Hepatocyte (in vitro differentiated cells): Measurements from ENCODE around the gene CCDC12. TPM values are rescaled to one million over a fixed set of nuclear protein-coding genes. Genes with fewer than 3 reads are reported as not detected.
A peak's percentile ranks its signal among the peaks of the same experiment; 100 is the strongest.
"Not testable (repeated sequence)": the region's sequence is repeated elsewhere in the genome, so short reads cannot be mapped to it uniquely, and the experiment has no call there.

ENCODE experiments used
- DNase-seq: peaks from one replicate; pipeline ENCODE4 v3.0.0-alpha.2; 2016; ENCODE audit warnings: low spot score
- H2AFZ ChIP-seq: fragments of 200-600 bp; sonication (generic); 2 replicates; pipeline ENCODE4 v1.6.0; 2016; ENCODE audit warnings: antibody characterized with exemption, mild to moderate bottlenecking
- H3K27ac ChIP-seq: fragments of 200-600 bp; sonication (generic); 2 replicates; pipeline ENCODE4 v1.5.1; 2016; ENCODE audit warnings: mild to moderate bottlenecking
- H3K27me3 ChIP-seq: fragments of 200-600 bp; sonication (generic); 2 replicates; pipeline ENCODE4 v1.6.1; 2016
- H3K36me3 ChIP-seq: fragments of 200-600 bp; sonication (generic); replicated peaks from 2 replicates; pipeline ENCODE4 v1.5.1; 2016; ENCODE audit warnings: low read depth; ENCODE audit not compliant: insufficient read depth
- H3K4me1 ChIP-seq: fragments of 200-600 bp; sonication (generic); 2 replicates; pipeline ENCODE4 v1.5.1; 2016; ENCODE audit warnings: mild to moderate bottlenecking, moderate library complexity; ENCODE audit not compliant: insufficient read depth
- H3K4me2 ChIP-seq: fragments of 200-600 bp; sonication (generic); 2 replicates; pipeline ENCODE4 v1.6.0; 2016
- H3K4me3 ChIP-seq: fragments of 200-600 bp; sonication (generic); 2 replicates; pipeline ENCODE4 v1.5.1; 2016; ENCODE audit warnings: mild to moderate bottlenecking
- H3K79me2 ChIP-seq: fragments of 200-600 bp; sonication (generic); 2 replicates; pipeline ENCODE4 v1.6.0; 2017; ENCODE audit warnings: mild to moderate bottlenecking
- H3K9me2 ChIP-seq: fragments of 200-600 bp; sonication (generic); replicated peaks from 2 replicates; pipeline ENCODE4 v1.6.0; 2017; ENCODE audit warnings: mild to moderate bottlenecking; ENCODE audit not compliant: insufficient read depth
- H3K9me3 ChIP-seq: fragments of 200-600 bp; sonication (generic); 2 replicates; pipeline ENCODE4 v1.5.1; 2016; ENCODE audit warnings: low read depth, mild to moderate bottlenecking
- H4K20me1 ChIP-seq: fragments of 200-600 bp; sonication (generic); 2 replicates; pipeline ENCODE4 v1.6.0; 2016; ENCODE audit warnings: mild to moderate bottlenecking; ENCODE audit not compliant: insufficient read depth, poor library complexity, severe bottlenecking
- CTCF ChIP-seq: fragments of 200-600 bp; sonication (generic); IDR thresholded peaks from 2 replicates; pipeline ENCODE4 v1.5.1; 2016; ENCODE audit warnings: antibody characterized with exemption, mild to moderate bottlenecking; ENCODE audit not compliant: poor library complexity
- EZH2 ChIP-seq: fragments of 200-600 bp; sonication (generic); IDR thresholded peaks from 2 replicates; pipeline ENCODE4 v1.6.1; 2016; ENCODE audit warnings: antibody characterized with exemption, mild to moderate bottlenecking, borderline replicate concordance
- EZH2phosphoT487 ChIP-seq: fragments of 200-600 bp; sonication (generic); IDR thresholded peaks from one replicate; pipeline ENCODE4 v1.6.1; 2018; ENCODE audit warnings: antibody characterized with exemption, mild to moderate bottlenecking, low read depth, moderate library complexity; ENCODE audit not compliant: unreplicated experiment, severe bottlenecking
- WGBS: methylation state at CpG from one replicate; pipeline ENCODE4 v1.1.6; 2016; ENCODE audit warnings: low lambda C conversion rate; ENCODE audit errors: missing lambda C conversion rate; 5-methylcytosine and 5-hydroxymethylcytosine counted together
- polyA plus RNA-seq: library from polyadenylated mRNA; unstranded; fragments of >200 nt; fragmentation: Nextera tagmentation; extraction: Ambion mirVana; gene quantifications from 2 replicates; pipeline ENCODE4 v1.2.1, GENCODE V29; 2016
- total RNA-seq: library from RNA; depleted of rRNA; stranded (reverse); fragments of >200 nt; gene quantifications from 2 replicates; pipeline ENCODE4 v1.2.3, GENCODE V29; 2014

CCDC12 gene
- total and polyA plus RNA-seq, 2 experiments from 2014 or later, result 41.1 to 78.4 TPM

GRCh38 chr3:46912986-46913385 lies 63.6 kb downstream of the CCDC12 start:
- H3K9me2 ChIP-seq, result no peaks in the 10 kb centered on the region
- TF ChIP-seq CTCF (no peak), EZH2 (no peak), EZH2phosphoT487 (no peak)
- no peak overlapping the region for H3K4me2 ChIP-seq
- no peaks in the 10 kb centered on the region for H3K36me3 ChIP-seq
- DNase-seq, result no peak
- no peak overlapping the region for H2AFZ ChIP-seq
- H3K79me2 ChIP-seq, result no peaks in the 10 kb centered on the region
- 100% methylated on average over 3 of the region's 3 CpGs for WGBS
- no peak overlapping the region for H3K27ac ChIP-seq
- peaks cover 10% of the 10 kb centered on the region for H3K4me1 ChIP-seq
- H3K27me3 ChIP-seq, result no peaks in the 10 kb centered on the region
- peaks cover 6% of the 10 kb centered on the region for H3K9me3 ChIP-seq
- no peak overlapping the region for H3K4me3 ChIP-seq
- H4K20me1 ChIP-seq, result no peaks in the 10 kb centered on the region

- peaks cover 10% of the 10 kb centered on the region for H3K4me1 ChIP-seq
- 91% methylated on average over 10 of the region's 10 CpGs for WGBS
- not testable (repeated sequence) for H3K79me2 ChIP-seq, H3K4me2 ChIP-seq, H2AFZ ChIP-seq, H3K27ac ChIP-seq, DNase-seq, H3K36me3 ChIP-seq, H3K4me3 ChIP-seq, H3K9me3 ChIP-seq, H3K9me2 ChIP-seq, H3K27me3 ChIP-seq, H4K20me1 ChIP-seq
Observed at GRCh38 chr3:46910914-46911313, 65.6 kb downstream of the CCDC12 start.

- Histone ChIP-seq H4K20me1 (no peaks in the 10 kb centered on the region), H3K9me3 (no peaks in the 10 kb centered on the region), H3K4me3 (no peak overlapping the region), H3K27ac (no peak overlapping the region), H3K79me2 (no peaks in the 10 kb centered on the region), H3K27me3 (no peaks in the 10 kb centered on the region), H2AFZ (no peak overlapping the region), H3K36me3 (no peaks in the 10 kb centered on the region), H3K9me2 (no peaks in the 10 kb centered on the region), H3K4me1 (peaks cover 10% of the 10 kb centered on the region), H3K4me2 (no peak overlapping the region)
- 94% methylated on average over 6 of the region's 6 CpGs for WGBS
- no peak for DNase-seq
- TF ChIP-seq EZH2 (no peak), CTCF (no peak), EZH2phosphoT487 (no peak)
Observed at GRCh38 chr3:46910166-46910760, 66.3 kb downstream of the CCDC12 start.

DNA sequence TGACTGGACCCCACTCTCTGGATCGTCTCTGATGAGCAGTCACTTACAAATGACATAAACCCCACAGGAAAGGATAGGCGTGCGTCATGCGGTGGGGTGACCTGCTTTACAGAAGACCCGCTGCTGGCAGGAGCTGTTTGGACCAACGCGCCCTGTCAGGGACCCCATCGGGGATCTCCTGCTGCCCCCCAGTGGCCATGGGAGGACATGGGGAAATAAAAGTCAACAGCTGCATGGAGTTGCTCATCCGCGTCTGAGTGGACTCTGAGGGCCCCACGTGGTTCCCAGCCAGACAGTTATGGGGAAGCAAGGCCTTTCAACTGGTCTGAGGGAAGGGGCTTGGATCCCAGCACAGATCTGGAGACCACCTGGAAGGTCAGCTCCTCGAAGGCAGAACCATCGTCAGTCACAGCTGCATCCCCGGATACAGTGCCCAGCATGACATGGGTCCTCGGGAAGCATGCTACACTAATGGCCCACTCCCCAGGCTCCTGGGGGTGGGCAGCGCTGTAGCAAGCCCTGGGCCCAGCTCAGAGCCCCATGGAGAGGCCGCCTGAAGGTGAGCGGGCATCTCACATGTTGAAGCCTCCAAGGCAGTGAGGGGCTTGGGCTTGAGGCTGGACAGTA lies 66.9 kb downstream of the CCDC12 start:
- Histone ChIP-seq H2AFZ (no peak overlapping the region), H3K79me2 (no peaks in the 10 kb centered on the region)
- WGBS, result 27% methylated on average over 18 of the region's 18 CpGs

More for the DNA sequence above, 66.9 kb downstream of the CCDC12 start:
- H3K4me3 ChIP-seq, result no peak overlapping the region
- H4K20me1 ChIP-seq, result no peaks in the 10 kb centered on the region
- peaks cover 10% of the 10 kb centered on the region for H3K4me1 ChIP-seq
- H3K4me2 ChIP-seq, result no peak overlapping the region
- DNase-seq, result peak; percentile 91
- no peaks in the 10 kb centered on the region for H3K36me3 ChIP-seq
- no peak overlapping the region for H3K27ac ChIP-seq
- TF ChIP-seq EZH2phosphoT487 (no peak), CTCF (peak; percentile 84)
- H3K27me3 ChIP-seq, result no peaks in the 10 kb centered on the region
- no peaks in the 10 kb centered on the region for H3K9me2 ChIP-seq
- H3K9me3 ChIP-seq, result no peaks in the 10 kb centered on the region
